HCT116 (cell line): ENCODE measurements around the gene CACNA1C. TPM values are rescaled to one million over a fixed set of nuclear protein-coding genes. Genes with fewer than 3 reads are reported as not detected.

Source experiments
- ATAC-seq: fragments of 200-7000 bp; cut with Tn5 transposase; 2 replicates; pipeline ENCODE4 v1.9.1; 2020; ENCODE audit warnings: mild to moderate bottlenecking, moderate library complexity
- BruUV-seq: library from RNA; stranded (reverse); fragments of 400-500 nt; replicated peaks from 2 replicates; lab custom pipeline; 2021; lab: Mats Ljungman, UMichigan
- CTCF ChIA-PET: fragments of 300-600 bp; sonication (Branson Sonifier 250); formaldehyde crosslinking; loops from one replicate; lab custom pipeline; 2021; ENCODE audit warnings: antibody characterized with exemption; lab: Charles Lee
- POLR2A ChIA-PET: fragments of 300-600, 350-600 bp; sonication (Branson Sonifier 250); formaldehyde crosslinking; loops from one replicate; lab custom pipeline; 2021; ENCODE audit warnings: antibody characterized with exemption; lab: Charles Lee
- RAD21 ChIA-PET, 2 experiments: fragments of 300-600 bp; sonication (Branson Sonifier 250); formaldehyde crosslinking; loops; one replicate each; lab custom pipeline; 2023; ENCODE audit warnings: low total read pairs in 2 of 2; ENCODE audit not compliant: uncharacterized antibody in 2 of 2, unreplicated experiment in 2 of 2, low non-redundant PET in 1 of 2; lab: Charles Lee
- DNase-seq: peaks from one replicate; pipeline ENCODE4 v3.0.0-alpha.2; 2010; ENCODE audit warnings: low read depth, low spot score
- H2AFZ ChIP-seq: fragments of 200-600 bp; shearing (Covaris generic), sonication (generic); 2 replicates; pipeline ENCODE4 v1.6.1; 2017; ENCODE audit warnings: low read depth, mixed run types, mixed read lengths, antibody characterized with exemption, low read length; ENCODE audit not compliant: poor library complexity, severe bottlenecking
- H3K27ac ChIP-seq: 2 replicates; pipeline ENCODE4 v1.5.1; 2012; ENCODE audit warnings: low read depth, low read length
- H3K27me3 ChIP-seq: fragments of 200-600 bp; sonication (generic); 2 replicates; pipeline ENCODE4 v1.6.1; 2016; ENCODE audit warnings: mixed run types, low read length, mixed read lengths; ENCODE audit not compliant: insufficient read depth
- H3K36me3 ChIP-seq, 2 experiments: fragments of 200-500 bp in 1 of 2; fragments of 200-600 bp in 1 of 2; sonication (Bioruptor generic) in 1 of 2; sonication (generic) in 1 of 2; 2 replicates each; pipeline versions ENCODE4 v1.5.1 to v1.6.1; 2014 to 2016; ENCODE audit warnings: low read length in 2 of 2, inconsistent platforms in 1 of 2, mixed read lengths in 1 of 2, mixed run types in 1 of 2; ENCODE audit not compliant: insufficient read depth in 2 of 2, control insufficient read depth in 1 of 2
- H3K4me1 ChIP-seq, 2 experiments: fragments of 200-600 bp in 1 of 2; sonication (generic) in 1 of 2; 2 replicates each; pipeline versions ENCODE4 v1.5.1 to v1.6.1; 2012 to 2017; ENCODE audit warnings: low read length in 2 of 2, inconsistent platforms in 1 of 2, mild to moderate bottlenecking in 1 of 2, mixed read lengths in 1 of 2, mixed run types in 1 of 2, moderate library complexity in 1 of 2; ENCODE audit not compliant: insufficient read depth in 2 of 2, control insufficient read depth in 1 of 2
- H3K4me2 ChIP-seq: fragments of 200-600 bp; sonication (generic); 2 replicates; pipeline ENCODE4 v1.6.1; 2017; ENCODE audit warnings: mixed run types, low read length, mixed read lengths
- H3K4me3 ChIP-seq, 2 experiments: fragments of 200-600 bp in 1 of 2; sonication (generic) in 1 of 2; replicated peaks in 1 of 2; 2 replicates each; pipeline ENCODE4 v1.5.1; 2011 to 2016; ENCODE audit warnings: low read length in 2 of 2, control low read depth in 1 of 2, low read depth in 1 of 2, mild to moderate bottlenecking in 1 of 2, mixed read lengths in 1 of 2, mixed run types in 1 of 2
- H3K79me2 ChIP-seq: fragments of 200-600 bp; sonication (generic); 2 replicates; pipeline ENCODE4 v1.6.1; 2017; ENCODE audit warnings: mild to moderate bottlenecking, mixed run types, low read length, moderate library complexity, mixed read lengths; ENCODE audit not compliant: insufficient read depth
- H3K9ac ChIP-seq: fragments of 200-600 bp; sonication (generic); 2 replicates; pipeline ENCODE4 v1.6.1; 2016; ENCODE audit warnings: low read length, mixed read lengths
- H3K9me2 ChIP-seq: fragments of 200-600 bp; sonication (generic), shearing (Covaris generic); 2 replicates; pipeline ENCODE4 v1.6.1; 2017; ENCODE audit warnings: mixed run types, mild to moderate bottlenecking, moderate library complexity; ENCODE audit not compliant: insufficient read depth
- H3K9me3 ChIP-seq, 2 experiments: fragments of 200-500 bp in 1 of 2; fragments of 200-600 bp in 1 of 2; sonication (Bioruptor generic) in 1 of 2; sonication (generic) in 1 of 2; 2 replicates each; pipeline ENCODE4 v1.6.1; 2014 to 2017; ENCODE audit warnings: low read length in 2 of 2, mixed read lengths in 2 of 2, inconsistent platforms in 1 of 2, low read depth in 1 of 2, mild to moderate bottlenecking in 1 of 2, mixed run types in 1 of 2, moderate library complexity in 1 of 2; ENCODE audit not compliant: control insufficient read depth in 1 of 2, insufficient read depth in 1 of 2
- H4K20me1 ChIP-seq: fragments of 200-600 bp; sonication (generic), shearing (Covaris generic); 2 replicates; pipeline ENCODE4 v1.6.1; 2017; ENCODE audit warnings: mixed run types, mild to moderate bottlenecking, moderate library complexity; ENCODE audit not compliant: insufficient read depth
- CBX3 ChIP-seq: IDR thresholded peaks from 2 replicates; pipeline ENCODE4 v1.6.1; 2012; ENCODE audit warnings: low read depth
- EGR1 ChIP-seq: IDR thresholded peaks from 2 replicates; pipeline ENCODE4 v1.6.1; 2012; ENCODE audit warnings: low read depth
- ELF1 ChIP-seq: IDR thresholded peaks from 2 replicates; pipeline ENCODE4 v1.6.1; 2012; ENCODE audit warnings: low read depth, borderline replicate concordance
- EZH2 ChIP-seq: fragments of 200-600 bp; sonication (generic); IDR thresholded peaks from 2 replicates; pipeline ENCODE4 v1.6.1; 2017; ENCODE audit warnings: antibody characterized with exemption, mixed run types
- POLR2A ChIP-seq: IDR thresholded peaks from 2 replicates; pipeline ENCODE4 v1.7.0; 2011; ENCODE audit warnings: borderline replicate concordance; ENCODE audit not compliant: insufficient read depth, insufficient read length; ENCODE audit errors: extremely low read depth
- SRF ChIP-seq: IDR thresholded peaks from 2 replicates; pipeline ENCODE4 v1.6.1; 2012; ENCODE audit warnings: low read depth
- YY1 ChIP-seq: IDR thresholded peaks from 2 replicates; pipeline ENCODE4 v1.6.1; 2011; ENCODE audit warnings: low read length, low read depth, moderate library complexity, mild to moderate bottlenecking; ENCODE audit not compliant: insufficient replicate concordance; ENCODE audit errors: extremely low read depth
- ZNF274 ChIP-seq: fragments of 200-500 bp; sonication (Bioruptor generic); IDR thresholded peaks from 2 replicates; pipeline ENCODE4 v1.6.1; 2014; ENCODE audit warnings: mild to moderate bottlenecking, low read depth, low read length, inconsistent platforms
- intact Hi-C: fragments of 100-400 bp; cut with micrococcal nuclease; formaldehyde crosslinking; loops from 2 replicates; pipeline ENCODE4 v1.10.0; 2022
- total RNA-seq: library from RNA; stranded (reverse); gene quantifications from one replicate; pipeline ENCODE4 v1.2.1, GENCODE V29; 2021; ENCODE audit not compliant: unreplicated experiment
- TF ChIP-seq, protein P1 (sequence below): IDR thresholded peaks from 2 replicates; pipeline ENCODE4 v1.6.1; 2012; ENCODE audit warnings: low read depth

The CACNA1C gene
- total RNA-seq, 1 experiment from 2014 or later = 0.05 TPM

DNA sequence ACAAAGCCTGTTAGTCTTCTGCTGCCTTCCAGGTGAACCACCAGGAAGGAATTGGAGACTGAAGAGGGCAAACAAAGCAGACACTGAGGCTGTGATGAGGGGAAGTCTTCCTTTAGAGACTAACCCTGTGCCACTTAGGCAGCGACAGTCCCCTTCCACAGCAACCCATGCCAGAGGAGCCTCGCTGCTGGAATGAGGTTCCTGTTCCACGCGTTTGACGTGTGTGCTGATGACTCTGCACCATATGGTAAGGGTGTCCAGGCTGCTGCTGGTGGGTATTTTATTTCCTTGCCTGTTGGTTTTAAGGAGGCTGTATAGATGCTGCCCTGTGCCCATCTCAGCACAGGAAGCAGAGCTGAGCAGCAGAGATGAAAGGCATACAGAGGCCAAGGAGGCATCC, 380.1 kb downstream of the CACNA1C start:
- H3K4me2 ChIP-seq = no peak overlapping the region
- no peaks in the 10 kb centered on the region for H3K4me1 ChIP-seq
- no peak overlapping the region for H2AFZ ChIP-seq
- intact Hi-C loops = no loop called here
- ChIA-PET RAD21 (no interaction called here), CTCF (no interaction called here), POLR2A (no interaction called here)
- H3K79me2 ChIP-seq = no peaks in the 10 kb centered on the region
- BruUV-seq = no TSS peak
- H4K20me1 ChIP-seq = no peaks in the 10 kb centered on the region
- no peaks in the 10 kb centered on the region for H3K9me2 ChIP-seq
- H3K36me3 ChIP-seq = no peaks in the 10 kb centered on the region
- H3K27me3 ChIP-seq = peaks cover 37% of the 10 kb centered on the region
- H3K9ac ChIP-seq = no peak overlapping the region
- ATAC-seq = no peak
- no peaks in the 10 kb centered on the region for H3K9me3 ChIP-seq
- no peak overlapping the region for H3K4me3 ChIP-seq
- no peak overlapping the region for H3K27ac ChIP-seq
- TF ChIP-seq CBX3 (no peak), ZNF274 (no peak), EGR1 (no peak), POLR2A (no peak), SRF (no peak), ELF1 (no peak)
- DNase-seq = no peak

DNA sequence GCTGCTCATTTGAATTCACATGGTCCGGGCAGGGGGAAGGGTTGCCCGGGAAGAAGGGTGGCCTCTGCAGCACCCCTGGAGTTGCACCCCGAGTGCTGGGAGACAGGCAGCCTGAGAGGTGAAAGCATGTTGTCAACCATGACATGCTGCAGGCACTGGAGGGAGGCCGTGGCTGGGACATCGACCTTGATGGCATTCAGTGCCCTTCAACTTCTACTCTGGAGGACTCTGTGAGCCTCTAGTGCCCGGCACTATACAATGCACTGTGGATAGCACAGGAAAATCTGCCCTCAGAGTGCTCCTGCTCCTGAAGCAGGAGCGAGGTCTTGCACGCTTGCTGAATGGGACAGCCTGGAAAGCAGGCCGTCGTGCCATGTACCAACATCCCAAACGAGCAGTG, 382.7 kb downstream of the CACNA1C start:
- Histone ChIP-seq H3K27ac (no peak overlapping the region), H3K27me3 (peaks cover 48% of the 10 kb centered on the region), H3K9ac (no peak overlapping the region), H3K79me2 (no peaks in the 10 kb centered on the region), H2AFZ (no peak overlapping the region), H3K4me2 (no peak overlapping the region), H3K9me2 (no peaks in the 10 kb centered on the region), H3K4me3 (no peak overlapping the region), H3K9me3 (no peaks in the 10 kb centered on the region), H3K4me1 (no peaks in the 10 kb centered on the region), H3K36me3 (no peaks in the 10 kb centered on the region), H4K20me1 (no peaks in the 10 kb centered on the region)
- intact Hi-C loops = no loop called here
- CTCF ChIA-PET = no interaction called here
- ATAC-seq = no peak
- RAD21 ChIA-PET = no interaction called here
- BruUV-seq = no TSS peak
- no peak for TF ChIP-seq EZH2
- no peak for TF ChIP-seq YY1
- TF ChIP-seq, protein P1, sequence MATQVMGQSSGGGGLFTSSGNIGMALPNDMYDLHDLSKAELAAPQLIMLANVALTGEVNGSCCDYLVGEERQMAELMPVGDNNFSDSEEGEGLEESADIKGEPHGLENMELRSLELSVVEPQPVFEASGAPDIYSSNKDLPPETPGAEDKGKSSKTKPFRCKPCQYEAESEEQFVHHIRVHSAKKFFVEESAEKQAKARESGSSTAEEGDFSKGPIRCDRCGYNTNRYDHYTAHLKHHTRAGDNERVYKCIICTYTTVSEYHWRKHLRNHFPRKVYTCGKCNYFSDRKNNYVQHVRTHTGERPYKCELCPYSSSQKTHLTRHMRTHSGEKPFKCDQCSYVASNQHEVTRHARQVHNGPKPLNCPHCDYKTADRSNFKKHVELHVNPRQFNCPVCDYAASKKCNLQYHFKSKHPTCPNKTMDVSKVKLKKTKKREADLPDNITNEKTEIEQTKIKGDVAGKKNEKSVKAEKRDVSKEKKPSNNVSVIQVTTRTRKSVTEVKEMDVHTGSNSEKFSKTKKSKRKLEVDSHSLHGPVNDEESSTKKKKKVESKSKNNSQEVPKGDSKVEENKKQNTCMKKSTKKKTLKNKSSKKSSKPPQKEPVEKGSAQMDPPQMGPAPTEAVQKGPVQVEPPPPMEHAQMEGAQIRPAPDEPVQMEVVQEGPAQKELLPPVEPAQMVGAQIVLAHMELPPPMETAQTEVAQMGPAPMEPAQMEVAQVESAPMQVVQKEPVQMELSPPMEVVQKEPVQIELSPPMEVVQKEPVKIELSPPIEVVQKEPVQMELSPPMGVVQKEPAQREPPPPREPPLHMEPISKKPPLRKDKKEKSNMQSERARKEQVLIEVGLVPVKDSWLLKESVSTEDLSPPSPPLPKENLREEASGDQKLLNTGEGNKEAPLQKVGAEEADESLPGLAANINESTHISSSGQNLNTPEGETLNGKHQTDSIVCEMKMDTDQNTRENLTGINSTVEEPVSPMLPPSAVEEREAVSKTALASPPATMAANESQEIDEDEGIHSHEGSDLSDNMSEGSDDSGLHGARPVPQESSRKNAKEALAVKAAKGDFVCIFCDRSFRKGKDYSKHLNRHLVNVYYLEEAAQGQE = no peak
- DNase-seq = no peak
- POLR2A ChIA-PET = no interaction called here
